Uterus (tissue), 4 donors: ENCODE results near the gene MAMLD1. TPM values are rescaled to one million over a fixed set of nuclear protein-coding genes. Genes with fewer than 3 reads are reported as not detected.

Experiments used
- DNase-seq, 2 donors: peaks; one replicate each; pipeline ENCODE4 v3.0.0-alpha.2; 2019 to 2020
- H3K27ac ChIP-seq, 2 donors: fragments of 200-600 bp; sonication (generic); 1 replicate in 1 of 2; 2 replicates in 1 of 2; pipeline ENCODE4 v1.5.1; 2016 to 2018
- H3K27me3 ChIP-seq, 2 donors: fragments of 200-600 bp; sonication (generic); one replicate each; pipeline ENCODE4 v1.5.1; 2018 to 2019; ENCODE audit warnings: control low read depth in 1 of 2
- H3K36me3 ChIP-seq, 2 donors: fragments of 200-600 bp; sonication (generic); one replicate each; pipeline ENCODE4 v1.5.1; 2019; ENCODE audit warnings: control low read depth in 1 of 2
- H3K4me1 ChIP-seq, 2 donors: fragments of 200-600 bp; sonication (generic); one replicate each; pipeline ENCODE4 v1.5.1; 2018 to 2019; ENCODE audit warnings: control low read depth in 1 of 2
- H3K4me3 ChIP-seq, 2 donors: fragments of 200-600 bp; sonication (generic); 1 replicate in 1 of 2; 2 replicates in 1 of 2; pipeline ENCODE4 v1.5.1; 2018 to 2019; ENCODE audit warnings: mild to moderate bottlenecking in 1 of 2
- H3K9me3 ChIP-seq, 2 donors: fragments of 200-600 bp; sonication (generic); one replicate each; pipeline ENCODE4 v1.5.1; 2019; ENCODE audit warnings: control low read depth in 1 of 2
- POLR2A ChIP-seq, 2 donors: fragments of 450-650 bp; IDR thresholded peaks; one replicate each; pipeline ENCODE4 v1.6.1; 2016; ENCODE audit warnings: antibody characterized with exemption in 2 of 2, mild to moderate bottlenecking in 1 of 2, moderate library complexity in 1 of 2
- intact Hi-C: fragments of 100-400 bp; cut with DNase I; formaldehyde crosslinking; loops from one replicate; pipeline ENCODE4 v1.15.1; 2023; ENCODE audit warnings: low total_unique reads
- total RNA-seq, 4 donors: library from RNA; depleted of rRNA in 3 of 4; stranded (reverse); fragments of >200 nt in 3 of 4; gene quantifications; one replicate each; pipeline versions ENCODE4 v1.1.0 to v1.2.4, GENCODE V29; 2014 to 2023
- TF ChIP-seq, protein P1 (sequence below), 4 experiments: fragments of 200-600 bp in 2 of 4; fragments of 450-650 bp in 2 of 4; sonication (generic) in 2 of 4; IDR thresholded peaks; one replicate each; pipeline ENCODE4 v1.5.1; 2016 to 2019; ENCODE audit warnings: antibody characterized with exemption in 4 of 4, mild to moderate bottlenecking in 2 of 4, moderate library complexity in 1 of 4
- donor health status: DM: yes; HTN: yes; CAD: no.

The MAMLD1 gene
- total RNA-seq, 4 donors from 2014 or later, result 0.77 to 20.6 (median 2.2) TPM

DNA sequence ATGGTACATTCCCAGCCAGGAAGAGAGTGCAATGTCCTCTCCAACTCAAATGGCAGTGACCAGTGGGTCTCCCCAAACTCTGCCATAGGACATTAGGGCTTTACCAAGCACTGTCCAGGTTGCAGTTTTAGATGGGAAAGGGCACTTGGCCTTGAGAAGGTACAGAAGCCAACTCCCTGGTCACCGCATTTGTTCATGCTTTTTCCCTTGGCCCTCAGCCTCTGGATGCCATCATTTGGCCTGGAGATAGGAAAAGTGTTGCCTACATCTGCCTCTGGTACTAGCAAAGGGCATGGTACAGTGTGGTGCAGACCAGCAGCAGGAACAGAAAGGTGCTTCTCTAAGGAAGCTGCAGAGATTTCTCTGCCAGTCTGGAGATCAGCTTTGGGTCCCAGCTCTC is 93.8 kb downstream of the MAMLD1 start:
- H3K36me3 ChIP-seq, result no peaks in the 10 kb centered on the region
- H3K4me1 ChIP-seq, result no peaks in the 10 kb centered on the region
- no peak overlapping the region for H3K4me3 ChIP-seq
- no peak overlapping the region for H3K27ac ChIP-seq
- intact Hi-C loops, result no loop called here
- no peaks in the 10 kb centered on the region for H3K9me3 ChIP-seq
- no peaks in the 10 kb centered on the region for H3K27me3 ChIP-seq
- no peak for TF ChIP-seq POLR2A (IDR thresholded peaks at IDR 0.05)
- TF ChIP-seq, protein P1, sequence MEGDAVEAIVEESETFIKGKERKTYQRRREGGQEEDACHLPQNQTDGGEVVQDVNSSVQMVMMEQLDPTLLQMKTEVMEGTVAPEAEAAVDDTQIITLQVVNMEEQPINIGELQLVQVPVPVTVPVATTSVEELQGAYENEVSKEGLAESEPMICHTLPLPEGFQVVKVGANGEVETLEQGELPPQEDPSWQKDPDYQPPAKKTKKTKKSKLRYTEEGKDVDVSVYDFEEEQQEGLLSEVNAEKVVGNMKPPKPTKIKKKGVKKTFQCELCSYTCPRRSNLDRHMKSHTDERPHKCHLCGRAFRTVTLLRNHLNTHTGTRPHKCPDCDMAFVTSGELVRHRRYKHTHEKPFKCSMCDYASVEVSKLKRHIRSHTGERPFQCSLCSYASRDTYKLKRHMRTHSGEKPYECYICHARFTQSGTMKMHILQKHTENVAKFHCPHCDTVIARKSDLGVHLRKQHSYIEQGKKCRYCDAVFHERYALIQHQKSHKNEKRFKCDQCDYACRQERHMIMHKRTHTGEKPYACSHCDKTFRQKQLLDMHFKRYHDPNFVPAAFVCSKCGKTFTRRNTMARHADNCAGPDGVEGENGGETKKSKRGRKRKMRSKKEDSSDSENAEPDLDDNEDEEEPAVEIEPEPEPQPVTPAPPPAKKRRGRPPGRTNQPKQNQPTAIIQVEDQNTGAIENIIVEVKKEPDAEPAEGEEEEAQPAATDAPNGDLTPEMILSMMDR (IDR thresholded peaks at IDR 0.05), result no peak
- DNase-seq, result no peak

DNA sequence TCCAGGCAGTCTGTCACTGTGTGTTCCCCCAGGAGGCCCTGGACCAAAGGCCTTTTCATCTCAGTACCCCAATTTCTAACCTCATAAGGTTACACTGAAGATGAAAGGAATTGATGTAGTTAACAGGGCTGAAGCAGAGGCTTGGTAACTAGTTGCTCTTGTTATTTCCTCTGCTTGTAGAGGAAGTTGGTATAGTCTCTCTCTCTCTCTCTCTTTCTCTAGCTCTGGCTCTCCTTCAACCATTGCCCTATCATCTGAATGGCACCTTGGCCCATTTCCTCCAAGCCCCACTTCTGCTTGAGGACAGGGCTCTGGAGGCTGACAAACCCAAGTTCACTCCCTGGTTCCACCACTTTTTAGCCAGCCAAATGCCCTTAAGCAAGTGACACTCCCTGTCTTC is 96.1 kb downstream of the MAMLD1 start:
- Histone ChIP-seq H3K4me1 (no peaks in the 10 kb centered on the region), H3K4me3 (no peak overlapping the region), H3K27ac (no peak overlapping the region), H3K36me3 (no peaks in the 10 kb centered on the region), H3K9me3 (no peaks in the 10 kb centered on the region), H3K27me3 (no peaks in the 10 kb centered on the region)
- TF ChIP-seq, protein P1 (IDR thresholded peaks at IDR 0.05), result no peak
- TF ChIP-seq POLR2A (IDR thresholded peaks at IDR 0.05), result no peak
- intact Hi-C loops, result no loop called here
- no peak for DNase-seq

DNA sequence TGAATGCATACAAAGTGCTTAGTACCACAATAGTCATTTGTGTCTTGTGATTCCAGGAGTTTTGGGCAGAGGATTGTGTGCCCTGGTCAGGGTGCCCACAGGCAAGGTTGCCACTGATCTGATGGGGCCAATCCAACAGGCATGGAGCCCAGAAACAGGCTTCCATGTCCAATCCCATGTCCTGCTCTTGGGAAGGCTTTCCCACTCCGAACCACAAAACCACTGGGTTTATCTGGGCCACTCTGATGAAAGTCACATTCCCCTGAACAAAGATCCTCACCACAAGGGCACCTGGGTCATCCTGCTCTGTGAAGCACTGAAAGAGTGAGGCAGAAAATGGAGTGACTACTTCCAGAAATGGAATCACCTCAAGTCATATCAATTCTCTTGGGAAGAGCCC is 96.9 kb downstream of the MAMLD1 start:
- no peaks in the 10 kb centered on the region for H3K27me3 ChIP-seq
- H3K4me1 ChIP-seq, result no peaks in the 10 kb centered on the region
- H3K27ac ChIP-seq, result no peak overlapping the region
- no peak overlapping the region for H3K4me3 ChIP-seq
- TF ChIP-seq, protein P1 (IDR thresholded peaks at IDR 0.05), result no peak
- no peak for TF ChIP-seq POLR2A (IDR thresholded peaks at IDR 0.05)
- intact Hi-C loops, result no loop called here
- no peaks in the 10 kb centered on the region for H3K9me3 ChIP-seq
- no peaks in the 10 kb centered on the region for H3K36me3 ChIP-seq
- DNase-seq, result no peak

DNA sequence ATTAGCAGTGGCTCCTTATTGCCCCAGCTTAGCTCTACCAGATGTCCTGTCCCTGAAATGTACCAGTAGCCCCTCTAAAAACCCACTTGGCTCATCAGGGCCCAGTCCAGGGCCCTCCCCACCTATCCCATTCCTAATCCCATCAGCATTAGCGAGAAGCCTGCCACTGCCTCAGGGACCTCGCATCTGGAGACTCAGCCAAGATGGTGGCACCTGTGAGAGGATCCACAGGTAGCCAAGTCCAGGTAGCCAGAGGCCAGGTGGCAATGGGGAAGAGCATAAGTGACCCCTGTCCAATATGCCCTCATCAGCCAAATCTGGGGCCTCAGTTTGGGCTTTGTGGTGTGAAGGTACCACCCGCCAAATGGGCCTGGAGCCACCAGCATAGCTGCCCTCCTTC is 97.7 kb downstream of the MAMLD1 start:
- intact Hi-C loops, result no loop called here
- TF ChIP-seq, protein P1 (IDR thresholded peaks at IDR 0.05), result no peak
- TF ChIP-seq POLR2A (IDR thresholded peaks at IDR 0.05), result no peak
- H3K27me3 ChIP-seq, result no peaks in the 10 kb centered on the region
- H3K4me3 ChIP-seq, result no peak overlapping the region
- H3K27ac ChIP-seq, result no peak overlapping the region
- H3K9me3 ChIP-seq, result no peaks in the 10 kb centered on the region
- no peaks in the 10 kb centered on the region for H3K4me1 ChIP-seq
- no peak for DNase-seq
- no peaks in the 10 kb centered on the region for H3K36me3 ChIP-seq

DNA sequence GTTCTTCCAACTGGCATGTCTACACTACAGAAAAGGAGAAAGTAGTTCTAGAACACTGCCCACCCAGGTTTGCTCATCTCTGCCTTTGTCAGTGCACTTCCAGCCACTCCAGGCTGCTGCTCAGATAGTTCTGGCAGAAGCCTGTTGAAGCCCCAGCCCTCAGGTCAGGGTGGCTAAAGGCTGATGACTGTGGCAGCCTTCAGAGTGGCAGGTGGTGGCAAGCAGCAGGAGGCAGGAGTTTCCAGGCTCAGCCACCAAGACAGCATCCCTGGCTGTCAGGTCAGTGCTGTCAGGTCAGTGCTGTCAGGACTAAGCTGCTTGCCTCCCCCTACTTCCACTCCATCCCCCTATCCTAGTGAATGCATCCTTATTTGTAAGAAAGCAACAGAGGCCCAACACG is 100.4 kb downstream of the MAMLD1 start:
- DNase-seq, result no peak
- TF ChIP-seq, protein P1 (IDR thresholded peaks at IDR 0.05), result no peak
- intact Hi-C loops, result no loop called here
- Histone ChIP-seq H3K4me3 (no peak overlapping the region), H3K36me3 (no peaks in the 10 kb centered on the region), H3K27ac (no peak overlapping the region), H3K4me1 (no peaks in the 10 kb centered on the region), H3K9me3 (no peaks in the 10 kb centered on the region), H3K27me3 (no peaks in the 10 kb centered on the region)
